Endothelial cell of umbilical vein (primary cell): ENCODE data around the gene USP33. TPM values are rescaled to one million over a fixed set of nuclear protein-coding genes. Genes with fewer than 3 reads are reported as not detected.

Experiments
- BruUV-seq: library from RNA; stranded (reverse); fragments of 400-500 nt; replicated peaks from 2 replicates; lab custom pipeline; 2021; lab: Mats Ljungman, UMichigan
- CTCF ChIA-PET: fragments of 300-600, 350-600 bp; sonication (Branson Sonifier 250); formaldehyde crosslinking; loops from one replicate; lab custom pipeline; 2021; ENCODE audit warnings: antibody characterized with exemption, inconsistent platforms; lab: Charles Lee
- POLR2A ChIA-PET: fragments of 300-600, 350-600 bp; sonication (Branson Sonifier 250); formaldehyde crosslinking; loops from one replicate; lab custom pipeline; 2021; ENCODE audit warnings: antibody characterized with exemption, inconsistent platforms; lab: Charles Lee
- DNase-seq: peaks from one replicate; pipeline ENCODE4 v3.0.0-alpha.2; 2011; ENCODE audit warnings: low read depth, low spot score
- FAIRE-seq: peaks from 2 replicates; lab custom pipeline; 2011; peaks lifted over from hg19 to GRCh38; lab: Jason Lieb, UNC
- H2AFZ ChIP-seq: 2 replicates; pipeline ENCODE4 v1.6.0; 2012; ENCODE audit warnings: low read depth, low read length, control low read depth, inconsistent platforms
- H3K27ac ChIP-seq: 2 replicates; pipeline ENCODE4 v1.5.1; 2011; ENCODE audit warnings: low read depth, mild to moderate bottlenecking, control low read depth, low read length, moderate library complexity; ENCODE audit not compliant: insufficient read depth
- H3K27me3 ChIP-seq, 2 experiments: 2 replicates each; pipeline versions ENCODE4 v1.6.0 to v1.6.1; 2011; ENCODE audit warnings: low read length in 2 of 2, mixed read lengths in 1 of 2; ENCODE audit not compliant: control insufficient read depth in 2 of 2, insufficient read depth in 2 of 2
- H3K36me3 ChIP-seq, 2 experiments: 2 replicates in 1 of 2; 3 replicates in 1 of 2; pipeline ENCODE4 v1.5.1; 2011; ENCODE audit warnings: low read length in 2 of 2, mild to moderate bottlenecking in 1 of 2, moderate library complexity in 1 of 2; ENCODE audit not compliant: control insufficient read depth in 2 of 2, insufficient read depth in 2 of 2; ENCODE audit errors: extremely low read depth in 1 of 2
- H3K4me1 ChIP-seq: 3 replicates; pipeline ENCODE4 v1.5.1; 2011; ENCODE audit warnings: mild to moderate bottlenecking, low read length; ENCODE audit not compliant: control insufficient read depth, insufficient read depth; ENCODE audit errors: extremely low read depth
- H3K4me2 ChIP-seq: 2 replicates; pipeline ENCODE4 v1.6.1; 2011; ENCODE audit warnings: low read length, control low read depth, mixed read lengths; ENCODE audit not compliant: insufficient read depth
- H3K4me3 ChIP-seq, 3 experiments: fragments of 200-600 bp in 1 of 3; sonication (generic), shearing (Covaris generic) in 1 of 3; replicated peaks in 1 of 3; 2 replicates each; pipeline ENCODE4 v1.5.1; 2011 to 2016; ENCODE audit warnings: control low read depth in 3 of 3, low read length in 3 of 3, mild to moderate bottlenecking in 2 of 3, inconsistent platforms in 1 of 3, low read depth in 1 of 3, moderate library complexity in 1 of 3; ENCODE audit not compliant: insufficient read depth in 1 of 3
- H3K79me2 ChIP-seq: 2 replicates; pipeline ENCODE4 v1.6.0; 2012; ENCODE audit warnings: low read length, inconsistent platforms; ENCODE audit not compliant: control insufficient read depth, insufficient read depth
- H3K9ac ChIP-seq: replicated peaks from 2 replicates; pipeline ENCODE3; 2011; ENCODE audit warnings: low read length, control low read depth; ENCODE audit not compliant: insufficient read depth; ENCODE audit errors: extremely low read depth
- H3K9me1 ChIP-seq: replicated peaks from 3 replicates; pipeline ENCODE4 v1.6.0; 2011; ENCODE audit warnings: mild to moderate bottlenecking, low read length; ENCODE audit not compliant: control insufficient read depth, insufficient read depth; ENCODE audit errors: extremely low read depth
- H3K9me3 ChIP-seq: replicated peaks from 2 replicates; pipeline ENCODE4 v1.5.1; 2012; ENCODE audit warnings: low read length, inconsistent platforms; ENCODE audit not compliant: control insufficient read depth, insufficient read depth
- H4K20me1 ChIP-seq: replicated peaks from 2 replicates; pipeline ENCODE3; 2011; ENCODE audit warnings: mild to moderate bottlenecking, low read length; ENCODE audit not compliant: control insufficient read depth, insufficient read depth; ENCODE audit errors: extremely low read depth
- EZH2 ChIP-seq: IDR thresholded peaks from 2 replicates; pipeline ENCODE4 v1.6.1; 2012; ENCODE audit warnings: borderline replicate concordance, low read depth, mild to moderate bottlenecking, moderate library complexity, low read length, inconsistent platforms; ENCODE audit not compliant: severe bottlenecking
- FOS ChIP-seq: IDR thresholded peaks from 2 replicates; pipeline ENCODE4 v1.6.1; 2011; ENCODE audit warnings: mild to moderate bottlenecking, low read length, moderate library complexity, borderline replicate concordance; ENCODE audit not compliant: insufficient read depth
- GATA2 ChIP-seq: IDR thresholded peaks from 2 replicates; pipeline ENCODE4 v1.7.0; 2011; ENCODE audit warnings: low read depth, mild to moderate bottlenecking, moderate library complexity, mixed read lengths, low read length; ENCODE audit not compliant: insufficient read length, insufficient read depth
- JUN ChIP-seq: IDR thresholded peaks from 2 replicates; pipeline ENCODE4 v1.6.1; 2011; ENCODE audit warnings: borderline replicate concordance, low read depth; ENCODE audit not compliant: insufficient read length, insufficient read depth
- MYC ChIP-seq: IDR thresholded peaks from one replicate; pipeline ENCODE4 v1.6.1; 2011; ENCODE audit warnings: mild to moderate bottlenecking, low read depth, low read length
- POLR2A ChIP-seq: IDR thresholded peaks from 2 replicates; pipeline ENCODE4 v1.6.1; 2012; ENCODE audit warnings: low read depth, mild to moderate bottlenecking, control low read depth, low read length
- POLR2AphosphoS5 ChIP-seq: IDR thresholded peaks from 2 replicates; pipeline ENCODE4 v1.6.1; 2012; ENCODE audit warnings: low read depth, mild to moderate bottlenecking, control low read depth, low read length, moderate library complexity; ENCODE audit not compliant: insufficient read depth
- dilution Hi-C: fragments of 300-500 bp; cut with MboI; formaldehyde crosslinking; loops from one replicate; pipeline ENCODE4 v1.15.0; 2019; ENCODE audit warnings: low sequenced_read_pairs; ENCODE audit not compliant: extremely low pct_ligation_motif_present
- intact Hi-C: fragments of 100-400 bp; cut with micrococcal nuclease; formaldehyde crosslinking; loops from one replicate; pipeline ENCODE4 v1.10.0; 2022
- polyA plus RNA-seq, 4 experiments: library from polyadenylated mRNA; depleted of rRNA in 3 of 4; stranded (reverse) in 3 of 4; unstranded in 1 of 4; fragments of >200 nt; gene quantifications; 2 replicates each; pipeline versions ENCODE4 v1.2.1 to v1.2.3, GENCODE V29; 2011 to 2012; ENCODE audit warnings: missing spikeins in 1 of 4
- total RNA-seq: library from RNA; stranded (reverse); gene quantifications from 2 replicates; pipeline ENCODE4 v1.2.3, GENCODE V29; 2021
- TF ChIP-seq, protein P1 (sequence below), 2 donors: IDR thresholded peaks; 1 replicate in 1 of 2; 2 replicates in 1 of 2; pipeline ENCODE4 v1.5.1; 2011; ENCODE audit warnings: low read length in 2 of 2, mild to moderate bottlenecking in 2 of 2, moderate library complexity in 2 of 2, control low read depth in 1 of 2, inconsistent platforms in 1 of 2, low read depth in 1 of 2; ENCODE audit not compliant: insufficient read depth in 1 of 2; ENCODE audit errors: extremely low read depth in 1 of 2
- TF ChIP-seq, protein P2 (sequence below): IDR thresholded peaks from 2 replicates; pipeline ENCODE4 v1.6.1; 2011; ENCODE audit not compliant: insufficient read depth, insufficient read length

USP33 gene
- total and polyA plus RNA-seq, 2 donors (not counting 3 experiments of a cell fraction or from before 2014, with no cell fraction given) = 22.5 to 46.4 TPM

DNA sequence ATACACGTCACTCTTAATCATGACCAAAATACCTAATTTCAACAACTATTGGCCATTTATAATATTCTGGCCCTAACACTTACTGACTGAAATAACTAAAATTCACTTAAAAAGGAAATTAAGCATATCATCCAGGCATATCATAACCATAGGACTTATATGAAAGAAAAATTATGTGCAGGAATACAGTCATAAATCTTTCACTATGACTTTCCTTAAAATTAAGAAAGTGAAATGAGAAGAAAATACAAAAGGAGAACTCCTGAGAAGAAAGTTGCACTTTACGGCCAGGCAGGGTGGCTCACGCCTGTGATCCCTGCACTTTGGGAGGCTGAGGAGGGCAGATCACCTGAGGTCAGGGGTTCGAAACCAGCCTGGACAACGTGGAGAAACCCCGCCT lies 86.6 kb downstream of the USP33 start:
- H3K4me3 ChIP-seq = no peak overlapping the region
- no peak overlapping the region for H3K4me2 ChIP-seq
- H3K27me3 ChIP-seq = no peaks in the 10 kb centered on the region
- no peaks in the 10 kb centered on the region for H3K9me3 ChIP-seq
- peaks cover 10% of the 10 kb centered on the region for H4K20me1 ChIP-seq
- H2AFZ ChIP-seq = no peak overlapping the region
- CTCF ChIA-PET = no interaction called here
- DNase-seq (no peak), FAIRE-seq (no peak)
- H3K36me3 ChIP-seq = no peaks in the 10 kb centered on the region
- no peak overlapping the region for H3K27ac ChIP-seq
- no peak overlapping the region for H3K9ac ChIP-seq
- peaks cover 100% of the 10 kb centered on the region for H3K79me2 ChIP-seq
- no peak for TF ChIP-seq EZH2
- TF ChIP-seq, protein P1, sequence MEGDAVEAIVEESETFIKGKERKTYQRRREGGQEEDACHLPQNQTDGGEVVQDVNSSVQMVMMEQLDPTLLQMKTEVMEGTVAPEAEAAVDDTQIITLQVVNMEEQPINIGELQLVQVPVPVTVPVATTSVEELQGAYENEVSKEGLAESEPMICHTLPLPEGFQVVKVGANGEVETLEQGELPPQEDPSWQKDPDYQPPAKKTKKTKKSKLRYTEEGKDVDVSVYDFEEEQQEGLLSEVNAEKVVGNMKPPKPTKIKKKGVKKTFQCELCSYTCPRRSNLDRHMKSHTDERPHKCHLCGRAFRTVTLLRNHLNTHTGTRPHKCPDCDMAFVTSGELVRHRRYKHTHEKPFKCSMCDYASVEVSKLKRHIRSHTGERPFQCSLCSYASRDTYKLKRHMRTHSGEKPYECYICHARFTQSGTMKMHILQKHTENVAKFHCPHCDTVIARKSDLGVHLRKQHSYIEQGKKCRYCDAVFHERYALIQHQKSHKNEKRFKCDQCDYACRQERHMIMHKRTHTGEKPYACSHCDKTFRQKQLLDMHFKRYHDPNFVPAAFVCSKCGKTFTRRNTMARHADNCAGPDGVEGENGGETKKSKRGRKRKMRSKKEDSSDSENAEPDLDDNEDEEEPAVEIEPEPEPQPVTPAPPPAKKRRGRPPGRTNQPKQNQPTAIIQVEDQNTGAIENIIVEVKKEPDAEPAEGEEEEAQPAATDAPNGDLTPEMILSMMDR (IDR thresholded peaks at IDR 0.05; ENCODE audit: extremely low read depth in 1 of 2, insufficient read depth in 1 of 2, low read depth in 1 of 2, low read length in 2 of 2) = no peak
- no peak for TF ChIP-seq MYC
- TF ChIP-seq JUN = no peak
- no peak for TF ChIP-seq GATA2
- TF ChIP-seq POLR2A = no peak
- no peak for TF ChIP-seq FOS
- no peak for TF ChIP-seq POLR2AphosphoS5
- TF ChIP-seq, protein P2, sequence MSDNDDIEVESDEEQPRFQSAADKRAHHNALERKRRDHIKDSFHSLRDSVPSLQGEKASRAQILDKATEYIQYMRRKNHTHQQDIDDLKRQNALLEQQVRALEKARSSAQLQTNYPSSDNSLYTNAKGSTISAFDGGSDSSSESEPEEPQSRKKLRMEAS = no peak
- BruUV-seq = no TSS peak
- dilution Hi-C loops = no loop called here
- POLR2A ChIA-PET = no interaction called here
- intact Hi-C loops = no loop called here
- H3K9me1 ChIP-seq = peaks cover 2% of the 10 kb centered on the region
- peaks cover 4% of the 10 kb centered on the region for H3K4me1 ChIP-seq
